Fibroblast of lung (primary cell): Measurements from ENCODE around the gene NUP210.

Source experiments
- CTCF ChIP-seq, 2 donors: IDR thresholded peaks in 1 of 2; conservative IDR thresholded peaks in 1 of 2; 1 replicate in 1 of 2; 2 replicates in 1 of 2; pipeline ENCODE4 v1.5.1; 2011 to 2012; ENCODE audit warnings: low read length in 2 of 2, control low read depth in 1 of 2, inconsistent platforms in 1 of 2, low read depth in 1 of 2, mild to moderate bottlenecking in 1 of 2
- EZH2 ChIP-seq: IDR thresholded peaks from 2 replicates; pipeline ENCODE4 v1.5.1; 2012; ENCODE audit warnings: low read length, control low read depth, mild to moderate bottlenecking; ENCODE audit errors: missing control alignments

GRCh38 chr3:13427662-13428603 is 7.8 kb upstream of the NUP210 start:
- no peak for TF ChIP-seq CTCF (conservative IDR thresholded peaks at IDR 0.05 in 1 of 2, IDR thresholded peaks at IDR 0.05 in 1 of 2; ENCODE audit: low read depth in 1 of 2, low read length in 2 of 2)
- TF ChIP-seq EZH2, result no peak
